Amniotic epithelial cell (primary cell): Measurements from ENCODE around the gene LMAN2.

Experiments
- DNase-seq: peaks from one replicate; pipeline ENCODE4 v3.0.0-alpha.2; 2010; ENCODE audit warnings: low read depth

The LMAN2 gene

GRCh38 chr5:177351392-177352329, at the start of gene LMAN2:
LMAN2 (minus strand) TSS chr5:177351668; CDS start chr5:177351647, 21 bp downstream.
- DNase-seq: peak; percentile 96

GRCh38 chr5:177399997-177400868, 48.8 kb upstream of the LMAN2 start, which contains the start of gene PFN3:
PFN3 (minus strand) TSS chr5:177400661; CDS start chr5:177400576, 85 bp downstream.
- DNase-seq: peak; percentile 47

- no peak for DNase-seq
Observed at GRCh38 chr5:177397875-177398390, 46.5 kb upstream of the LMAN2 start.

- DNase-seq: no peak
Observed at GRCh38 chr5:177396807-177397206, 45.3 kb upstream of the LMAN2 start.

GRCh38 chr5:177396078-177396477, 44.6 kb upstream of the LMAN2 start:
- no peak for DNase-seq

- DNase-seq: no peak
Observed at GRCh38 chr5:177393990-177394389, 42.5 kb upstream of the LMAN2 start.

GRCh38 chr5:177393206-177393765, 41.8 kb upstream of the LMAN2 start:
- no peak for DNase-seq

GRCh38 chr5:177392765-177393164, 41.3 kb upstream of the LMAN2 start:
- no peak for DNase-seq

GRCh38 chr5:177390363-177391300, 39.2 kb upstream of the LMAN2 start:
- DNase-seq: peak; percentile 71

GRCh38 chr5:177389241-177390169, 38.0 kb upstream of the LMAN2 start:
- peak; percentile 93 for DNase-seq

- no peak for DNase-seq
Observed at GRCh38 chr5:177388521-177389052, 37.1 kb upstream of the LMAN2 start.

- DNase-seq: no peak
Observed at GRCh38 chr5:177387405-177387804, 35.9 kb upstream of the LMAN2 start.

GRCh38 chr5:177386542-177386941, 35.1 kb upstream of the LMAN2 start:
- no peak for DNase-seq

- DNase-seq: no peak
Observed at GRCh38 chr5:177385720-177386119, 34.3 kb upstream of the LMAN2 start.

GRCh38 chr5:177384134-177384533, 32.7 kb upstream of the LMAN2 start, which contains the start of gene SLC34A1:
SLC34A1 (plus strand) TSS chr5:177384434; CDS start chr5:177385742, 1,308 bp downstream.
- no peak for DNase-seq

GRCh38 chr5:177383181-177383580, 31.7 kb upstream of the LMAN2 start:
- DNase-seq: no peak

GRCh38 chr5:177382423-177383029, 31.1 kb upstream of the LMAN2 start:
- peak; percentile 21 for DNase-seq

GRCh38 chr5:177380805-177381126, 29.3 kb upstream of the LMAN2 start:
- DNase-seq: no peak
